Activated CD8-positive, alpha-beta memory T cell treated with anti-CD3 and anti-CD28 coated beads for 24 hours (primary cell): ENCODE data around the gene SEPSECS.

ENCODE experiments used
- DNase-seq: peaks from one replicate; pipeline ENCODE4 v3.0.0-alpha.2; 2020

Gene SEPSECS

GRCh38 chr4:25159837-25160713 is at the start of gene SEPSECS:
SEPSECS (minus strand) TSS chr4:25160449; CDS start chr4:25160369, 80 bp downstream.
- peak; percentile 95 for DNase-seq

GRCh38 chr4:25209702-25210101 is 49.5 kb upstream of the SEPSECS start:
- no peak for DNase-seq

GRCh38 chr4:25207997-25208396 is 47.7 kb upstream of the SEPSECS start:
- no peak for DNase-seq

- DNase-seq = no peak
These were observed 38.5 kb upstream of the SEPSECS start for GRCh38 chr4:25198713-25199112.

GRCh38 chr4:25190407-25190806 is 30.2 kb upstream of the SEPSECS start:
- no peak for DNase-seq

- no peak for DNase-seq
These were observed 23.8 kb upstream of the SEPSECS start for GRCh38 chr4:25184056-25184455.

- no peak for DNase-seq
These were observed 22.7 kb upstream of the SEPSECS start for GRCh38 chr4:25182937-25183336.

GRCh38 chr4:25180524-25181131 is 20.4 kb upstream of the SEPSECS start:
- no peak for DNase-seq

- DNase-seq = no peak
These were observed 18.6 kb upstream of the SEPSECS start for GRCh38 chr4:25178838-25179261.

- DNase-seq = no peak
These were observed 16.9 kb upstream of the SEPSECS start for GRCh38 chr4:25177147-25177546.

GRCh38 chr4:25174674-25175073 is 14.4 kb upstream of the SEPSECS start:
- no peak for DNase-seq

GRCh38 chr4:25172961-25173915 is 13.0 kb upstream of the SEPSECS start:
- DNase-seq = no peak

GRCh38 chr4:25171201-25171865 is 11.1 kb upstream of the SEPSECS start:
- DNase-seq = no peak

GRCh38 chr4:25169446-25169845 is 9.2 kb upstream of the SEPSECS start:
- no peak for DNase-seq

- DNase-seq = no peak
These were observed 5.7 kb upstream of the SEPSECS start for GRCh38 chr4:25165916-25166315.

- DNase-seq = no peak
These were observed 2.9 kb upstream of the SEPSECS start for GRCh38 chr4:25163196-25163595.

- DNase-seq = no peak
These were observed 2.3 kb upstream of the SEPSECS start for GRCh38 chr4:25162566-25162965.

- DNase-seq = no peak
These were observed 1.3 kb upstream of the SEPSECS start for GRCh38 chr4:25161593-25161950.

- no peak for DNase-seq
These were observed 704 bp upstream of the SEPSECS start for GRCh38 chr4:25160714-25161592.

- DNase-seq = no peak
These were observed 1.4 kb downstream of the SEPSECS start for GRCh38 chr4:25158817-25159216.

- DNase-seq = no peak
These were observed 3.2 kb downstream of the SEPSECS start for GRCh38 chr4:25157081-25157480.

- no peak for DNase-seq
These were observed 4.3 kb downstream of the SEPSECS start for GRCh38 chr4:25155947-25156346.
